ENCODE results near the gene CCDC148. TPM values are rescaled to one million over a fixed set of nuclear protein-coding genes. Genes with fewer than 3 reads are reported as not detected.

Gene CCDC148
- total and polyA plus RNA-seq, 2 donors (not counting 1 experiment from before 2014, with no cell fraction given): not detected

GRCh38 chr2:158142568-158143332 is 313.8 kb downstream of the CCDC148 start:
- no peaks in the 10 kb centered on the region for H3K36me3 ChIP-seq (replicated peaks in 1 of 2; ENCODE audit: control extremely low read depth in 1 of 2, control insufficient read depth in 1 of 2, extremely low read depth in 1 of 2, insufficient read depth in 2 of 2, low read length in 1 of 2)
- H3K27ac Mint-ChIP-seq: no peak overlapping the region
- no peak overlapping the region for H3K4me3 Mint-ChIP-seq
- WGBS (ENCODE audit: insufficient coverage): 50% methylated on average over 2 of the region's 6 CpGs
- no peak overlapping the region for H3K4me2 ChIP-seq (replicated peaks; ENCODE audit: low read depth, low read length, poor library complexity, severe bottlenecking)
- no peaks in the 10 kb centered on the region for H3K4me1 ChIP-seq (ENCODE audit: control insufficient read depth in 2 of 2, insufficient read depth in 2 of 2, low read length in 2 of 2)
- peaks cover 0 to 1% (median 0%) of the 10 kb centered on the region in 3 donors for H3K9me3 ChIP-seq (ENCODE audit: control extremely low read depth in 1 of 3, control insufficient read depth in 2 of 3, insufficient read depth in 1 of 3, low read length in 2 of 3)
- no peak for TF ChIP-seq EZH2 (IDR thresholded peaks at IDR 0.05; ENCODE audit: borderline replicate concordance, insufficient read depth, low read depth, low read length, poor library complexity, severe bottlenecking)
- H3K9ac ChIP-seq (ENCODE audit: low read length): no peak overlapping the region
- intact Hi-C loops (cut with micrococcal nuclease): no loop called here
- peaks cover 17% of the 10 kb centered on the region for H3K27me3 Mint-ChIP-seq
- ChIA-PET POLR2A (no interaction called here), CTCF (no interaction called here)
- no peaks in the 10 kb centered on the region for H3K27me3 ChIP-seq (replicated peaks in 1 of 4; ENCODE audit: control extremely low read depth in 1 of 4, control insufficient read depth in 3 of 4, insufficient read depth in 4 of 4, low read length in 3 of 4)
- DNase-seq: peak; percentile 6
- H3K9me3 Mint-ChIP-seq (ENCODE audit: insufficient read depth): no peaks in the 10 kb centered on the region
- H3K4me1 Mint-ChIP-seq: peaks cover 5% of the 10 kb centered on the region
- no peak overlapping the region for H3K27ac ChIP-seq (ENCODE audit: low read length in 2 of 2)
- ATAC-seq (ENCODE audit: low read depth): no peak
- no peak overlapping the region for H2AFZ ChIP-seq (ENCODE audit: insufficient read depth, low read depth, low read length, poor library complexity, severe bottlenecking)
- no peak overlapping the region for H3K4me3 ChIP-seq (ENCODE audit: control extremely low read depth in 1 of 5, extremely low read depth in 1 of 5, insufficient read depth in 1 of 5, low read depth in 2 of 5, low read length in 4 of 5)
- no peaks in the 10 kb centered on the region for H4K20me1 ChIP-seq (ENCODE audit: control insufficient read depth, insufficient read depth, low read length, poor library complexity, severe bottlenecking)
- no peaks in the 10 kb centered on the region for H3K79me2 ChIP-seq (ENCODE audit: control insufficient read depth, insufficient read depth, low read length)

DNA sequence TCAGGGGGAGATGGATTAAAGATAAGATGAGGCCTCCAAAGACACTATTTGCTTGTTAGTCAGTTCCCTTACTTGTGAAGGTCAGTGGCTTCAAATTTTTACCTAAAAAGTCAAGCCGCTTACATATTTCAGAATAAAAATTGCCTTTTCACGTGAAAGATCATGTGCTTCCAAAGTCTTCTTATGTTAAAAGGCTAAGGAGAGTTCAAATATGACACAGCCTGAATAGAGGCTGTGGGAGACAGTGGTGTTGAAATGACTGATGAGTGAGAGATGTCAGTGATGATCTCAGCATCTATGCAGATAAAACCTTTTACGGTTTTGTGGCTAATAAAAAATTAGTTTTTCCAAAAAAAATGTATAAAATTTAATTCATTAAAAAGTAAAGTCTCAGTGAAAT is 314.4 kb downstream of the CCDC148 start:
- no peak for ATAC-seq (ENCODE audit: low read depth)
- POLR2A ChIA-PET: no interaction called here
- intact Hi-C loops (cut with micrococcal nuclease): no loop called here

More for the DNA sequence above, 314.4 kb downstream of the CCDC148 start:
- no peak overlapping the region for H3K4me3 ChIP-seq (ENCODE audit: control extremely low read depth in 1 of 5, extremely low read depth in 1 of 5, insufficient read depth in 1 of 5, low read depth in 2 of 5, low read length in 4 of 5)
- no peak overlapping the region for H2AFZ ChIP-seq (ENCODE audit: insufficient read depth, low read depth, low read length, poor library complexity, severe bottlenecking)
- no peaks in the 10 kb centered on the region for H3K9me3 Mint-ChIP-seq (ENCODE audit: insufficient read depth)
- no peaks in the 10 kb centered on the region for H3K4me1 ChIP-seq (ENCODE audit: control insufficient read depth in 2 of 2, insufficient read depth in 2 of 2, low read length in 2 of 2)
- H4K20me1 ChIP-seq (ENCODE audit: control insufficient read depth, insufficient read depth, low read length, poor library complexity, severe bottlenecking): no peaks in the 10 kb centered on the region
- no peak overlapping the region for H3K4me2 ChIP-seq (replicated peaks; ENCODE audit: low read depth, low read length, poor library complexity, severe bottlenecking)
- peaks cover 5% of the 10 kb centered on the region for H3K4me1 Mint-ChIP-seq
- WGBS (ENCODE audit: insufficient coverage): 100% methylated on average over 1 of the region's 3 CpGs
- no peak overlapping the region for H3K9ac ChIP-seq (ENCODE audit: low read length)
- no peaks in the 10 kb centered on the region for H3K27me3 ChIP-seq (replicated peaks in 1 of 4; ENCODE audit: control extremely low read depth in 1 of 4, control insufficient read depth in 3 of 4, insufficient read depth in 4 of 4, low read length in 3 of 4)
- no peak overlapping the region for H3K27ac ChIP-seq (ENCODE audit: low read length in 2 of 2)
- H3K4me3 Mint-ChIP-seq: no peak overlapping the region
- peaks cover 0 to 1% (median 0%) of the 10 kb centered on the region in 3 donors for H3K9me3 ChIP-seq (ENCODE audit: control extremely low read depth in 1 of 3, control insufficient read depth in 2 of 3, insufficient read depth in 1 of 3, low read length in 2 of 3)
- no peak overlapping the region for H3K27ac Mint-ChIP-seq
- H3K27me3 Mint-ChIP-seq: peaks cover 21% of the 10 kb centered on the region
- no peak for DNase-seq
- H3K79me2 ChIP-seq (ENCODE audit: control insufficient read depth, insufficient read depth, low read length): no peaks in the 10 kb centered on the region
- no peak for TF ChIP-seq EZH2 (IDR thresholded peaks at IDR 0.05; ENCODE audit: borderline replicate concordance, insufficient read depth, low read depth, low read length, poor library complexity, severe bottlenecking)
- TF ChIP-seq, protein P1, sequence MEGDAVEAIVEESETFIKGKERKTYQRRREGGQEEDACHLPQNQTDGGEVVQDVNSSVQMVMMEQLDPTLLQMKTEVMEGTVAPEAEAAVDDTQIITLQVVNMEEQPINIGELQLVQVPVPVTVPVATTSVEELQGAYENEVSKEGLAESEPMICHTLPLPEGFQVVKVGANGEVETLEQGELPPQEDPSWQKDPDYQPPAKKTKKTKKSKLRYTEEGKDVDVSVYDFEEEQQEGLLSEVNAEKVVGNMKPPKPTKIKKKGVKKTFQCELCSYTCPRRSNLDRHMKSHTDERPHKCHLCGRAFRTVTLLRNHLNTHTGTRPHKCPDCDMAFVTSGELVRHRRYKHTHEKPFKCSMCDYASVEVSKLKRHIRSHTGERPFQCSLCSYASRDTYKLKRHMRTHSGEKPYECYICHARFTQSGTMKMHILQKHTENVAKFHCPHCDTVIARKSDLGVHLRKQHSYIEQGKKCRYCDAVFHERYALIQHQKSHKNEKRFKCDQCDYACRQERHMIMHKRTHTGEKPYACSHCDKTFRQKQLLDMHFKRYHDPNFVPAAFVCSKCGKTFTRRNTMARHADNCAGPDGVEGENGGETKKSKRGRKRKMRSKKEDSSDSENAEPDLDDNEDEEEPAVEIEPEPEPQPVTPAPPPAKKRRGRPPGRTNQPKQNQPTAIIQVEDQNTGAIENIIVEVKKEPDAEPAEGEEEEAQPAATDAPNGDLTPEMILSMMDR (IDR thresholded peaks at IDR 0.05): no peak
- H3K36me3 ChIP-seq (replicated peaks in 1 of 2; ENCODE audit: control extremely low read depth in 1 of 2, control insufficient read depth in 1 of 2, extremely low read depth in 1 of 2, insufficient read depth in 2 of 2, low read length in 1 of 2): no peaks in the 10 kb centered on the region
- CTCF ChIA-PET: no interaction called here
